Pancreas (tissue), 10 donors: ENCODE data around the gene FBLN1. TPM values are rescaled to one million over a fixed set of nuclear protein-coding genes. Genes with fewer than 3 reads are reported as not detected.

Experiments
- ATAC-seq, 4 donors: fragments of 200-7000 bp; cut with Tn5 transposase; one replicate each; pipeline versions ENCODE4 v1.8.0 to v1.9.1; 2020; ENCODE audit warnings: mild to moderate bottlenecking in 4 of 4, moderate library complexity in 4 of 4
- DNase-seq, 6 donors: peaks; one replicate each; pipeline ENCODE4 v3.0.0-alpha.2; 2020
- FAIRE-seq: peaks from 2 replicates; lab custom pipeline; 2012; peaks lifted over from hg19 to GRCh38; lab: Jason Lieb, UNC
- H3K27ac ChIP-seq, 4 donors: fragments of 200-600 bp; sonication (generic); 1 replicate in 3 of 4; 2 replicates in 1 of 4; pipeline versions ENCODE4 v1.5.0 to v1.8.0; 2020
- H3K27me3 ChIP-seq, 4 donors: fragments of 200-600 bp; one replicate each; pipeline ENCODE4 v1.8.0; 2021
- H3K36me3 ChIP-seq, 3 donors: fragments of 200-600 bp; sonication (generic) in 1 of 3; one replicate each; pipeline versions ENCODE4 v1.5.0 to v1.8.0; 2020 to 2021
- H3K4me1 ChIP-seq, 3 donors: fragments of 200-600 bp; one replicate each; pipeline ENCODE4 v1.8.0; 2021
- H3K4me3 ChIP-seq, 4 donors: fragments of 200-600 bp; sonication (generic) in 2 of 4; one replicate each; pipeline versions ENCODE4 v1.5.0 to v1.8.0; 2020 to 2021
- H3K9me3 ChIP-seq, 4 donors: fragments of 200-600 bp; one replicate each; pipeline ENCODE4 v1.8.0; 2021
- CTCF ChIP-seq, 4 donors: fragments of 200-600 bp; sonication (generic) in 3 of 4; IDR thresholded peaks; one replicate each; pipeline versions ENCODE4 v1.5.0 to v1.8.0; 2021; ENCODE audit warnings: antibody characterized with exemption in 4 of 4
- WGBS, 2 donors: extraction: QIAGEN DNeasy Blood & Tissue Kit; methylation state at CpG; one replicate each; pipeline ENCODE4 v1.1.7; 2013; 5-methylcytosine and 5-hydroxymethylcytosine counted together
- intact Hi-C, 3 donors: fragments of 100-400 bp; cut with DNase I; formaldehyde crosslinking; loops; one replicate each; pipeline versions ENCODE4 v1.11.1 to v1.14.2; 2022
- polyA plus RNA-seq, 2 donors: library from polyadenylated mRNA; stranded (reverse); fragments of 200-250 nt; gene quantifications; one replicate each; pipeline ENCODE4 v1.2.3, GENCODE V29; 2013
- total RNA-seq, 6 donors: library from RNA; stranded (reverse); fragmentation: NEBNext Ultra II Directional in 4 of 6; extraction: Animal tissue kit (Norgen Biotek cat#: 25700) in 4 of 6; gene quantifications; one replicate each; pipeline versions ENCODE4 v1.2.1 to v1.2.4, GENCODE V29; 2021 to 2023
- donor health status: healthy with polysubstance abuse.
- donor health status: DM: no; HTN: no; CAD: no; lungs with moderate emphysema.
- donor health status: DM: no; HTN: no; CAD: no.
- donor health status: control.
- donor health status: control.
- donor health status: Bipolar disorder and iron deficiency.
- donor health status: DM: yes; HTN: yes; CAD: no.
- donor health status: DM: no; HTN: no; CAD: no.
- donor health status: DM: no; HTN: no; CAD: no.
- donor health status: DM: yes; HTN: yes; CAD: no.

FBLN1 gene
- 100 to 1,000 TPM in 1 of 6 donors, 10 to 100 TPM in 5; 12.0 to 114 (median 44.5) TPM for total RNA-seq
- 10 to 100 TPM; 12.0 to 14.8 TPM for polyA plus RNA-seq

- DNase-seq, result peak in 1 of 6 donors; percentile 68
- no peaks in the 10 kb centered on the region for H3K36me3 ChIP-seq
- no peak for FAIRE-seq
- intact Hi-C loops, result no loop called here
- H3K27me3 ChIP-seq, result no peaks in the 10 kb centered on the region
- no peaks in the 10 kb centered on the region for H3K4me1 ChIP-seq
- H3K4me3 ChIP-seq, result peak within 1 kb of the TSS; percentile 16 to 45 (median 31)
- no peak for TF ChIP-seq CTCF (IDR thresholded peaks at IDR 0.05)
- ATAC-seq, result peak; percentile 51 to 81 (median 76)
- H3K27ac ChIP-seq, result no peak within 1 kb of the TSS
- WGBS, 2 donors, result 5 to 9% methylated on average over 44 to 89 of the region's 89 CpGs
- no peaks in the 10 kb centered on the region for H3K9me3 ChIP-seq
Observed at GRCh38 chr22:45502215-45503049, at the start of gene FBLN1. FBLN1 (plus strand) TSS chr22:45502883; CDS start chr22:45502986, 103 bp downstream.

GRCh38 chr22:45453764-45454163 is 48.9 kb upstream of the FBLN1 start:
- no peaks in the 10 kb centered on the region for H3K36me3 ChIP-seq
- intact Hi-C loops, result no loop called here
- no peak overlapping the region for H3K4me3 ChIP-seq
- no peaks in the 10 kb centered on the region for H3K4me1 ChIP-seq
- no peaks in the 10 kb centered on the region for H3K9me3 ChIP-seq
- WGBS, 2 donors, result 88 to 92% methylated on average over 6 of the region's 6 CpGs
- DNase-seq, result no peak
- no peak for TF ChIP-seq CTCF (IDR thresholded peaks at IDR 0.05)
- no peak for FAIRE-seq
- H3K27me3 ChIP-seq, result no peaks in the 10 kb centered on the region
- no peak overlapping the region for H3K27ac ChIP-seq
- ATAC-seq, result no peak

- Histone ChIP-seq H3K27ac (no peak overlapping the region), H3K9me3 (no peaks in the 10 kb centered on the region), H3K36me3 (no peaks in the 10 kb centered on the region), H3K4me3 (no peak overlapping the region), H3K4me1 (no peaks in the 10 kb centered on the region), H3K27me3 (no peaks in the 10 kb centered on the region)
- DNase-seq, result no peak
- ATAC-seq, result peak in 1 of 4 donors; percentile 11
- 57% methylated on average over 4 of the region's 4 CpGs for WGBS, 2 donors
- FAIRE-seq, result no peak
- TF ChIP-seq CTCF (IDR thresholded peaks at IDR 0.05), result no peak
- intact Hi-C loops, result no loop called here
Observed at GRCh38 chr22:45454275-45454674, 48.4 kb upstream of the FBLN1 start.

GRCh38 chr22:45455212-45455611 is 47.5 kb upstream of the FBLN1 start:
- Histone ChIP-seq H3K36me3 (no peaks in the 10 kb centered on the region), H3K27ac (no peak overlapping the region), H3K4me3 (no peak overlapping the region), H3K9me3 (no peaks in the 10 kb centered on the region), H3K4me1 (no peaks in the 10 kb centered on the region), H3K27me3 (no peaks in the 10 kb centered on the region)
- ATAC-seq, result no peak
- WGBS, 2 donors, result 60 to 70% methylated on average over 14 of the region's 14 CpGs
- intact Hi-C loops, result no loop called here
- FAIRE-seq, result no peak
- TF ChIP-seq CTCF (IDR thresholded peaks at IDR 0.05), result no peak
- DNase-seq, result no peak

- no peak for DNase-seq
- no peak for FAIRE-seq
- H3K9me3 ChIP-seq, result no peaks in the 10 kb centered on the region
- H3K4me3 ChIP-seq, result no peak overlapping the region
- no peaks in the 10 kb centered on the region for H3K4me1 ChIP-seq
- H3K27me3 ChIP-seq, result no peaks in the 10 kb centered on the region
- no peaks in the 10 kb centered on the region for H3K36me3 ChIP-seq
- 82 to 84% methylated on average over 4 of the region's 4 CpGs for WGBS, 2 donors
- H3K27ac ChIP-seq, result no peak overlapping the region
- TF ChIP-seq CTCF (IDR thresholded peaks at IDR 0.05), result no peak
- intact Hi-C loops, result no loop called here
- no peak for ATAC-seq
Observed at GRCh38 chr22:45455621-45456020, 47.1 kb upstream of the FBLN1 start.
